Measurements from ENCODE around the gene DOCK1.

The DOCK1 gene

DNA sequence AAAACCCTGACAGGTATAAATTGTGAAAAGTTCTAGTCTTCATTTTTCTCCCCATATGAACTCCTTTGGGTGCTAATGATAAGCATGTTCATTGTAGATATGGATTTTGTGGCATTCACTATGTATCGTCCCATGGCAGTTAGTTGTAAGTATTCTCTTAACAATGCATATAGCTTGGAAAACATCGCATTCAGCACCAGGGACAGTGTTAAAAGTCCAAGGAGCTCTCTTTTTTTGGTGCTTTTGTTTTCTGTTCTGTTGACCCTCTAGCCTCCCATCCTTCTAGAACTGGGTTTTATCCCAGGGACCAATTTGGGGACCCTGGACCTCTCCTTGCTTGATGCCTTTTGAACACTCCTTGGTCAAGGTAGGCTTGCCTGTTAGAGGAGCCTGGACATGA is 253.4 kb downstream of the DOCK1 start:
- Mint-ChIP-seq H3K36me3 (no peaks in the 10 kb centered on the region), H3K4me1 (no peaks in the 10 kb centered on the region), H3K9me3 (no peaks in the 10 kb centered on the region), H3K4me3 (no peak overlapping the region), H3K27ac (no peak overlapping the region)
- DNase-seq (ENCODE audit: low spot score in 2 of 2), result no peak
- ATAC-seq, result peak; percentile 24

DNA sequence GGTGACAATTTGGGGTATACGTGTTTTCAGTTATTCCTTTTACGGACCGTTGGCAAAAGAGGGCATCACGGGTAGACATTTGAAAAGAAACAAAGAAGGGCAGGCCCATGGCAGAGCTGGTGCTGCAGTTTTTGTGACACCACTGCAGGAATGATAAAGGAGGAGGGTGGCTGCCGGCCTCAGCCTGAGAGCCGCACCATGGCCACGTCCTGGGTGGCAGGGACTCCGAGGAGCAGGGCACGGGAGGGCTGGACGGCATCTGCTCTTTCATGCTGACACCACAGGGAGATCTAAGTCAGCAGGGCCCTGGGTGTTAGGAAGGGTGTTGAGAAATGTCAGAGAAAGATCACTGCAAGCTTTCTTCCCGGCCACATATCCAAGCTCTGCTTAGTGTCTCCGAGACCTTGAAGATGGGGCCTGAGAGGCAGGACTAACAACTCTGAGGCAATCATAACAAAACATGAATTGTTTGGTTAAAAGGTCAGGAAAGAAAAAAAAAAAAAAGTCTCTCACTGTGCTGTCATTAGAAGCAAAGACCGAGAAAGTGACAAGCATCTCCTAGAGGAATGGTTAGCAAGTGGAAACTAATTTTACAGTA is 254.5 kb downstream of the DOCK1 start:
- Mint-ChIP-seq H3K27ac (no peak overlapping the region), H3K9me3 (no peaks in the 10 kb centered on the region), H3K4me1 (no peaks in the 10 kb centered on the region), H3K36me3 (no peaks in the 10 kb centered on the region), H3K4me3 (no peak overlapping the region)
- ATAC-seq, result no peak
- DNase-seq (ENCODE audit: low spot score in 2 of 2), result no peak

DNA sequence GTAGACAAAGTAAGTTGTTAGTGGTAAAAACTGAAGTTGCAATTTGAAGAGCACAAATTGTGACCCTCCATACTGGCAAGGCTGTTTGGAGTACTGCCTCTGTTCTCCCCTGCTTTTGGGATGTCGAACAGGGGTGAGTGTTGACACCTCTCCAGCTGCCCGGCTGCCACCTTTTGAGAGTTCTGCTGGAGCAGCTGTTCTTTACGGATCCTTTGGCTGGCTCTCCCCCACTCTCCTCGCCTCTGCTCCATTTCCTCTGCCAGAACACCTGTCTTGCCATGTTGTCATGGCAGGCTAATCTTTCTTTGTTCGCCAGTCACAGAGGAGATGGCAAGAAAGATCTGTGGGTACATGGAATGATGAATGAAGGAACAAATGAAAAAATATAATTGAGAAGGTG is 256.3 kb downstream of the DOCK1 start:
- H3K4me1 Mint-ChIP-seq, result no peaks in the 10 kb centered on the region
- H3K36me3 Mint-ChIP-seq, result no peaks in the 10 kb centered on the region
- H3K9me3 Mint-ChIP-seq, result no peaks in the 10 kb centered on the region
- DNase-seq (ENCODE audit: low spot score in 2 of 2) (no peak), ATAC-seq (no peak)
- H3K4me3 Mint-ChIP-seq, result no peak overlapping the region
- no peak overlapping the region for H3K27ac Mint-ChIP-seq

DNA sequence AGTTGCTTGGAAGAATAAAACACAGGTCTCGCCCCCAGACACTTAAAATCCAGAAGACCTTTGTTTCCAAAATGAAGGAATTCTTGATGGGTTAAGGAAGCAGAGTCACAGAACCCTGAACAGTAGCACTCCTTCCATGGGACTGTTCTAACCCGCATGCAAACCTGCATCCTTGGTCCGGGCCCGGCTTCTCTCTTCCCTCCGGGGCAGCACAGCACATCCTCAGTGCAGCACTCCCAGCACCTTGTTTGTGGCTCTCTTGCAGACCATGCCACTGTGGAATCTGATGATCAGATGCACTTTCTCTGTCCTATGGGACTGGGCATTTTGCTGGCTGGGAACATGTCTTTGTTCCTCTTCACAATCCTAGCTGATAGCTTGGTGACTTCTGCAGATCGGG is 257.6 kb downstream of the DOCK1 start:
- ATAC-seq (no peak), DNase-seq (ENCODE audit: low spot score in 2 of 2) (no peak)
- no peaks in the 10 kb centered on the region for H3K4me1 Mint-ChIP-seq
- H3K4me3 Mint-ChIP-seq, result no peak overlapping the region
- no peaks in the 10 kb centered on the region for H3K9me3 Mint-ChIP-seq
- H3K36me3 Mint-ChIP-seq, result no peaks in the 10 kb centered on the region
- H3K27ac Mint-ChIP-seq, result no peak overlapping the region

DNA sequence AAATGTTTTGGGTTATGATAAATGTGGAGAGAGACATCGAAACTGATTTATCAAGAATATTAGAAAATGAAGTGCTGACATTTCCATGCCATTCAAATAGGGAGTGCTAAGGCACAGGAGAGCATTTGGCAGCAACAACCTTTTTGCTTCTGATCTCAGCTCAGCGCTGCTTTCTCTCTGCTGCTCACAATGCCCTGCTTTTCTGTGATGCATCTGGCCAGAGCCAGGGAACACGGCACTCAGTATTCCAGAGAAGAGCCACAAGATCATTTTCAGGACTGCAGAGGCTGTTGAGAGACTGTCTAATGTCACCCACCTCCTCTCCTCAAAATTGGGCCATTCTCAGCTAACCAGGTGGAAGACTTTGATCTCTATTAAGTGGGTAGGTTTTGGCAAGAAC is 263.0 kb downstream of the DOCK1 start:
- Mint-ChIP-seq H3K9me3 (no peaks in the 10 kb centered on the region), H3K27ac (no peak overlapping the region), H3K4me3 (no peak overlapping the region), H3K36me3 (no peaks in the 10 kb centered on the region), H3K4me1 (no peaks in the 10 kb centered on the region)
- ATAC-seq (no peak), DNase-seq (ENCODE audit: low spot score in 2 of 2) (no peak)

DNA sequence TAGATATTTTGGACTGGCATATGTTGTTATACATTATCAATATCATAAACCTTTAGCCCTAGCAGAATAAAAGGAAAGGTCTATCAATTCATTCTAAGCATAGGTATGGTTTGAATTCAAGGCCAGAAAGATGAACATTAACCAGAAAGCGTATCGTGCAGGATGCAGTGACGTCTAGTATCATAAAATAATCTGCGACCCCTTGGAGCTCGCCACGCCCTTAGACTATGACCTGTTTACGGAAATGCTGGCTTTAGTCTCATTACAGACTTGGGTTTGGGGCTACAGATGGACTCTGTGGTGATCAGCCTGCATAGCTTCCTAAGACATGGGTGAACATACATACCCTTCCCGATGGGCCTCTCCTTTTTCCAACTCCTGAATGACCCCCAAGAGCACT is 269.6 kb downstream of the DOCK1 start:
- H3K27ac Mint-ChIP-seq, result no peak overlapping the region
- peaks cover 2% of the 10 kb centered on the region for H3K9me3 Mint-ChIP-seq
- no peak for DNase-seq (ENCODE audit: low spot score in 2 of 2)
- ATAC-seq, result no peak
- no peaks in the 10 kb centered on the region for H3K4me1 Mint-ChIP-seq
- no peaks in the 10 kb centered on the region for H3K36me3 Mint-ChIP-seq
- H3K4me3 Mint-ChIP-seq, result no peak overlapping the region

DNA sequence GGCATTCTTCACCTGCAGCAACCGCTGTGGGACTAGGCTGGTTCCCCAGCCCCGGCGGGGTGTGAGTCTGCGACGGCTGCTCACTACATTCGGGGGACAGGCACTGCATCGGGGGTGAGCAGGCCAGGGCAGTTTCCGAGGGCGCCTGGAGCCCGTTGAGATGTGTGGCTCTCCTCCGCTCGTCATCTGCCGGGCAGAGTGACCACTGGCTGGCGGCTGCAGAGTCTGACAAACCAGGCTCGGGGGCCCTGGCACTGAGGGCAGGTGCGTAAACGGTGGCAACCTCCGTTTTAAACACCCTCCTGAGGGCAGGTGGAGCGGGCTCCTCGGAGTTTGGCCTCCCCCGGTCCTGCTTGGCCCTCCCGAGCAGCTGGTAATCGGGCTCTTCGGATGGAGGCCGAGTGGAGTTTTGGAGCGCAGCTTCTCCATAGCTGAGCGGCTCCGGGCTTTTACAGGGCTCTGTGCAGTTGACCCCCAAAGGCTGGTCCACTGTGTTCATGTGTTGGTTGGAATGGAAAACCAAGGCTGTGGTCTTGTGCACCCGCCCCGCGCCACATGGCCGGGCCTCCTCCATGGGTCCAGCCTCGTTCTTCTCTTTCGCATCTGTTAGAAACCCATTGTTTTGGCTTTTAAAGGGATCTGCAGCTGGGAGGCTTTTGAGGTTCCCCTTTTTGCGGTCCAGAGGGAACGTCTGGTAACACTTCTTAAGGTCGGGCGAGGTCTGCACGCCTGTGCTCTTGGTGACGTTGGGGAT is 270.3 kb downstream of the DOCK1 start:
- Mint-ChIP-seq H3K4me3 (no peak overlapping the region), H3K4me1 (no peaks in the 10 kb centered on the region), H3K27ac (no peak overlapping the region), H3K36me3 (no peaks in the 10 kb centered on the region), H3K9me3 (peaks cover 2% of the 10 kb centered on the region)
- no peak for ATAC-seq
- DNase-seq (ENCODE audit: low spot score in 2 of 2), result no peak

DNA sequence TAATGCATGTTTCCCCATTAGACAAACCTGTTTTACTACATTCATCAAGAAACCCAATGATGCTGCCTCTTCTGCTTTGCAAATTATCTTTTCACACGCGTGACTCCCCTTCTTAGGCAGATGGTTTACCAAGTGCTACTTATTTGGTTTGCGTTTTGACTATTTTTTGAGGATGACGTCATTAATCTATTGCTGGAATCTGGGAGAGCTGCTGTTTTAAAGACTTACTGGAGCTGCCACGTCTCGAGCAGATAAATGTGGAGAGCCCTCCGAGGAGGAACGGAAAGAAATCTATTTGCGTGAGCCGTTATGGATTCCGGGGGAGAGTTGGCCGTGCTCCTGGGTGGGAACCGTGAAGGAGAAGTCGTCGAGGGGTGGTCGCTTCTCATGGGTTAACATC is 271.4 kb downstream of the DOCK1 start:
- Mint-ChIP-seq H3K4me1 (no peaks in the 10 kb centered on the region), H3K36me3 (no peaks in the 10 kb centered on the region), H3K4me3 (no peak overlapping the region), H3K9me3 (peaks cover 2% of the 10 kb centered on the region), H3K27ac (no peak overlapping the region)
- DNase-seq (ENCODE audit: low spot score in 2 of 2) (no peak), ATAC-seq (no peak)

DNA sequence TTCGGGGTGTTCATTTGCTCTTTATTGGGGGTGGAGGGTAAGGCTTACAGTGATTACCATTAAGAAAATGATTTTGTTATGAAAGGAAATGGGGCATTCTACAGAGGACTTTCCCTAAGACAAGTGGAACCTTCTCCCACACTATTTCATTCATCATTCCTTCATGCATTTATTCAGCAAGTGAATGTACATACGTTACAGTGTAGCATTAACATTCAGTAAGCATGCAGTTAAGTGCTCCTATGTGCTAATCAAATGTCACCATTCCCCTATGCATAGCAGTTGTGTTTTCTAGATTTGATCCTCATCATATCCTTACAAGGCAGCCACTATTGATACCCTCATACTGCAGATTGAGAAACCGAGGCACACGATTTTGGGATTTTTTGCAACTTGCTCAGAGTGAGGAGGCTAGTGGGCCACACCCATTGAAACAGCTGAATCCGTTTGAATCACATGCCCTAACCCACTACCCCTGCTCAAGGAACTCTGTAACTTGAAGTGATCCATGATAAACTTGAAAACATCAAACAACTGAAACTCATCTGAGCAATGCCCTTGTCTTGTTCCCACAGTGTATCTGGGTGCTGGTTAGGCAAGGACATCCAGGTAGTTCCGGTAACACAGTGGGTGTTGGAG is 274.5 kb downstream of the DOCK1 start:
- DNase-seq (ENCODE audit: low spot score in 2 of 2) (no peak), ATAC-seq (no peak)
- H3K4me1 Mint-ChIP-seq, result no peaks in the 10 kb centered on the region
- H3K36me3 Mint-ChIP-seq, result no peaks in the 10 kb centered on the region
- H3K9me3 Mint-ChIP-seq, result peaks cover 2% of the 10 kb centered on the region
- H3K27ac Mint-ChIP-seq, result no peak overlapping the region
- H3K4me3 Mint-ChIP-seq, result no peak overlapping the region

DNA sequence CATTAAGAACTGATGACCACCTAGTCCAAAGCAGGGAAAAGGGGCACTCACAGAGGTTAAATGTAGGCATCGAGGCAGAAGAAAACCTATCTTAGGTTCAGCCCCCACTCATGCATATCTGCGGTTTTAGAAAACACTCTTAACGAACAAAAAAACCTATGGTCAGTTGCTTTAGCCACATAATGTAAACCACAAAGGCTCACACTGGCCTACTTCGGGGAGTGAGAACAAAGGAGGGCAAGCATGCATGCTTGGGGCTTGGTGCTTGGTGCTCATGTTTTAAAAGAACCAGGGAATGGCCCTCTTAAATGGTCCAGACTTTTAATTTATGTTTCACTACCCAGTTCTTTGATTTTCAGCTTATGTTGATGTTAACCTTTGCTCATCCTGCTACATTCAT is 276.9 kb downstream of the DOCK1 start:
- no peak overlapping the region for H3K27ac Mint-ChIP-seq
- DNase-seq (ENCODE audit: low spot score in 2 of 2) (no peak), ATAC-seq (no peak)
- no peak overlapping the region for H3K4me3 Mint-ChIP-seq
- no peaks in the 10 kb centered on the region for H3K4me1 Mint-ChIP-seq
- peaks cover 3% of the 10 kb centered on the region for H3K9me3 Mint-ChIP-seq
- no peaks in the 10 kb centered on the region for H3K36me3 Mint-ChIP-seq

DNA sequence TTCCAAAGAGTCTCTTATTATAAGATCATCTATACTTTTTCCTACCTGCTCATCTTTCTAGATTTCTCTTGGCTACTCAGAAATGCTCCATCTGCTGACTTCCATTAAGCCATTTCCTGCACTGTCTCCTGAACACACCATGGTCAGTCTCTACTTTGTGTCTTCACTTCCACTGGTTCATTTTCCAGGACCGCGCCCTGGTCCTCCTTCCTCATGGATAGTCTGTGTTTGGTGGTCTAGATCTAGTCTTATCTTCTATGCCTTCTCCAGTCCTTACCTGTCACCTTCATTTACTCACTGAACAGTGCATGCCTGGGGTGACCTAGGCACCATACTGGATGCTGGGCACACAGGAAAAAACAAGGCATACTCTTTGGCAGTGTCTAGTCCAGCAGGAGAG is 279.4 kb downstream of the DOCK1 start:
- Mint-ChIP-seq H3K27ac (no peak overlapping the region), H3K4me1 (no peaks in the 10 kb centered on the region), H3K9me3 (peaks cover 6% of the 10 kb centered on the region), H3K36me3 (no peaks in the 10 kb centered on the region), H3K4me3 (no peak overlapping the region)
- DNase-seq (ENCODE audit: low spot score in 2 of 2) (no peak), ATAC-seq (no peak)

DNA sequence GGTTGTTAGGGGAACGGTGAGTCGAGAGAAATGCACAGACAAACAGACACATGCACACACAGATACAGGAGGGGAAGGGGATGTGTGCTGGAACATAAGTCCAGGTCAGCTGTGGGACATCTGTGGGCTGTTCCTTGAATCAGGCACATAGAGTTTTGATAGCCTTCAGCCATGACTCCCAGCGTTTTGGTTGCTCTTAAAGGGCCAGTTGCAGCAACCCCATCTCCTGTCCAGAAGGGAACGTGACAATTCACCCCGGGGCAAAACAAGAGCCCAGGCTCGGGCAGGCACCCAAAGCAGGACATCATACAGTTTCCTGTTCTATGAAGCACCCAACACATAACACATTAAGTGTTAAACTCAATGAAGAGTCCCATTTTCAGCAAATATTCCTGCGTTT is 281.6 kb downstream of the DOCK1 start:
- no peak for ATAC-seq
- H3K27ac Mint-ChIP-seq, result no peak overlapping the region
- no peak for DNase-seq (ENCODE audit: low spot score in 2 of 2)
- peaks cover 6% of the 10 kb centered on the region for H3K9me3 Mint-ChIP-seq
- H3K4me3 Mint-ChIP-seq, result no peak overlapping the region
- H3K4me1 Mint-ChIP-seq, result no peaks in the 10 kb centered on the region
- H3K36me3 Mint-ChIP-seq, result no peaks in the 10 kb centered on the region

DNA sequence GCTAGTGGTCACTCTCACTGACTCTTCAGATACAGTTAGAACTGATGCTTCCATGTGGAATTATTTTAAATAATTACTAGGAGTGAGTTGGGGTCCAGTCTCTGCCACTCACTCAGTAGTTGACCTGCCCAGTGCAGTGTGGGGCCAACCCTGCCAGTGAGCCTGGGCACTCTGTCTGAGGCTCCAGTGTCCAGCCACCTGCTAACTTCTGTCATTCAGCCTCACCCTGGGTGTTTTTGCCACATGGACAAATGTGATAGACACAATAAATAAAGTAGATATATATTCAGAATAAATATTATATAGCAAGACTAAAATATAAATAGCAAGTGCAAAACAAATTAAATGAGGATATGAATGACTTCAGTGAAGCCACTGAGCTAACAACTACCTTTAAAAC is 284.0 kb downstream of the DOCK1 start:
- ATAC-seq, result peak; percentile 29
- no peak overlapping the region for H3K27ac Mint-ChIP-seq
- H3K4me3 Mint-ChIP-seq, result no peak overlapping the region
- H3K9me3 Mint-ChIP-seq, result peaks cover 6% of the 10 kb centered on the region
- H3K36me3 Mint-ChIP-seq, result no peaks in the 10 kb centered on the region
- no peaks in the 10 kb centered on the region for H3K4me1 Mint-ChIP-seq
- no peak for DNase-seq (ENCODE audit: low spot score in 2 of 2)

DNA sequence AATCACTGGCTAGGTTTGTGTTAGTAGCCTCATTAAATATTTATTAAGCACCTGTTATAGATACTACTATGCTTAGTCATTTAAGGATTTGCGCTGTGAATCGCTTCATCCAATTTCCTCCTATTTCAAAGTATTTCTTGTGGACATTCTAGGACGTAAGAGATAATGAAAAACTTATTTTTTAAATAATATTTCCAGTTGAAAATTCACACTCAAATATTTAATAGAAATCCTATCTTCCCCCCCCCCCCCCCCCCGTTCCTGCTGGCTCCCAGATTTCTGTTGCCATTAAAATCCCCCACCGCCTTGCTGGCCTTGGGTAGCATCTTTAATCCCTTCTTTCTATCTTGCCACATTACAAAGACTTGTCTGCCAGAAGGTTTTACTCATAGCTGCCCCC is 285.2 kb downstream of the DOCK1 start:
- no peak overlapping the region for H3K27ac Mint-ChIP-seq
- no peaks in the 10 kb centered on the region for H3K36me3 Mint-ChIP-seq
- H3K4me3 Mint-ChIP-seq, result no peak overlapping the region
- ATAC-seq, result no peak
- peaks cover 5% of the 10 kb centered on the region for H3K9me3 Mint-ChIP-seq
- DNase-seq (ENCODE audit: low spot score in 2 of 2), result no peak
- no peaks in the 10 kb centered on the region for H3K4me1 Mint-ChIP-seq

DNA sequence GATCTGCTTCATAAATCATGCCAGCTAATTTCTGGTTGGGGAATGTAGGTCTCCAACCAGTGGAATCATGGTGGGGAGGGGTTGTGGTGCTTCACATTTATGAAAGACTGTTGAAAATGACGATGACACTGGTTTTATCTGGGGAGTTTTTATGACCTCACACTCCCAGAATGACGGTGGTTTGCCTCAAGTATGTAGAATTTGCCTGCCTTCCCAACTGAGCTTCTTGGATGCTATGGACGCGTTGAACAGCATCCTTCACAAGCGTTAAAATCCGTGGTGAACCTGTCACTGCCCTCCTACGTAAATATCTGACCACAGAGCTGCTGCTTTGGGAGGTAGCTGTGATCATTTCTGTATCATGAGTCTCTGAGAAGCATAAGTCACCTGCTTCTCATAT is 287.9 kb downstream of the DOCK1 start:
- no peak overlapping the region for H3K27ac Mint-ChIP-seq
- H3K4me3 Mint-ChIP-seq, result no peak overlapping the region
- ATAC-seq (no peak), DNase-seq (ENCODE audit: low spot score in 2 of 2) (no peak)
- H3K4me1 Mint-ChIP-seq, result no peaks in the 10 kb centered on the region
- H3K9me3 Mint-ChIP-seq, result no peaks in the 10 kb centered on the region
- H3K36me3 Mint-ChIP-seq, result no peaks in the 10 kb centered on the region

DNA sequence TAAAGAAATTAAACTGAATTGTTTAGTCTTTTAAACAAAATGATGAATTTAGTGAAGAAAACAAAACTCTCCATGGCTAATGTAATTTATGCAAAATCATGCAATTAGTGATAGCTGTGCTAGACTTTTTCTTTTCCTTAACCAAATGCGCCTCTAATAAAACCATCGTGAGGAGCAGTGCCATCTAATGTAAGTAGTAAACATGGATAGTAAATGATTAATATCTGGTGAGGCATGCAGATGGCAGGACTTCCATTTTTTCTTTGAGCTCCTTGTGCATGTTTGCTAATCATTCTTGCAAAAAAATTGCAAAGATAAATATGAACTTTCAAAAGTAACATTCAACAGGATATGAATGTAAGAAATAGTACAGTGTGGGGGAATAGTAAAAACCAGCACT is 288.9 kb downstream of the DOCK1 start:
- H3K4me3 Mint-ChIP-seq, result no peak overlapping the region
- H3K36me3 Mint-ChIP-seq, result no peaks in the 10 kb centered on the region
- H3K9me3 Mint-ChIP-seq, result no peaks in the 10 kb centered on the region
- no peak for ATAC-seq
- no peak for DNase-seq (ENCODE audit: low spot score in 2 of 2)
- H3K4me1 Mint-ChIP-seq, result no peaks in the 10 kb centered on the region
- H3K27ac Mint-ChIP-seq, result no peak overlapping the region
